WTC11 (cell line): Measurements from ENCODE around the gene DPPA5. TPM values are rescaled to one million over a fixed set of nuclear protein-coding genes. Genes with fewer than 3 reads are reported as not detected.
"Not testable (repeated sequence)": the region's sequence is repeated elsewhere in the genome, so short reads cannot be mapped to it uniquely, and the experiment has no call there.

Source experiments
- ATAC-seq: fragments of 200-7000 bp; cut with Tn5 transposase; 2 replicates; pipeline ENCODE4 v1.10.0; 2021; ENCODE audit warnings: mild to moderate bottlenecking, moderate library complexity
- CTCF ChIA-PET: fragments of 300-600 bp; sonication (Branson Sonifier 250); formaldehyde crosslinking; loops from one replicate; lab custom pipeline; 2021; ENCODE audit warnings: antibody characterized with exemption; lab: Charles Lee
- POLR2A ChIA-PET: fragments of 350-600 bp; sonication (Branson Sonifier 250); formaldehyde crosslinking; loops from one replicate; lab custom pipeline; 2021; ENCODE audit warnings: antibody characterized with exemption; lab: Charles Lee
- DNase-seq: peaks from one replicate; pipeline ENCODE4 v3.0.0; 2021; ENCODE audit warnings: low spot score
- H3K27ac Mint-ChIP-seq: 2 replicates; pipeline ENCODE4 v1.8.0; 2021; ENCODE audit warnings: mixed read lengths
- H3K27me3 Mint-ChIP-seq: 2 replicates; pipeline ENCODE4 v1.8.0; 2021; ENCODE audit warnings: low read depth, mild to moderate bottlenecking, moderate library complexity, mixed read lengths
- H3K36me3 Mint-ChIP-seq: 2 replicates; pipeline ENCODE4 v1.8.0; 2021; ENCODE audit warnings: mixed read lengths
- H3K4me1 Mint-ChIP-seq: 2 replicates; pipeline ENCODE4 v1.8.0; 2022; ENCODE audit warnings: mixed read lengths
- H3K4me3 Mint-ChIP-seq: 2 replicates; pipeline ENCODE4 v1.8.0; 2021; ENCODE audit warnings: mild to moderate bottlenecking, moderate library complexity, mixed read lengths
- H3K9me3 Mint-ChIP-seq: 2 replicates; pipeline ENCODE4 v1.8.0; 2021; ENCODE audit warnings: mixed read lengths
- ETV6 ChIP-seq: sonication (generic); formaldehyde crosslinking; IDR thresholded peaks from 2 replicates; pipeline ENCODE4 v1.8.1; 2022; ENCODE audit warnings: mild to moderate bottlenecking, missing genetic modification reagents
- GRHL2 ChIP-seq: fragments of 250-450 bp; sonication (Bioruptor Pico); IDR thresholded peaks from 2 replicates; pipeline ENCODE4 v1.8.0; 2022; ENCODE audit warnings: mild to moderate bottlenecking, moderate library complexity; ENCODE audit not compliant: insufficient replicate concordance, severe bottlenecking
- HMGA2 ChIP-seq: fragments of 250-450 bp; sonication (Bioruptor Pico); IDR thresholded peaks from 2 replicates; pipeline ENCODE4 v1.4.0; 2021; ENCODE audit warnings: mild to moderate bottlenecking, moderate library complexity
- RORB ChIP-seq: fragments of 250-450 bp; sonication (Bioruptor Pico); IDR thresholded peaks from 2 replicates; pipeline ENCODE4 v1.9.0; 2021; ENCODE audit warnings: mild to moderate bottlenecking
- SOX15 ChIP-seq: fragments of 250-450 bp; sonication (Bioruptor Pico); IDR thresholded peaks from 2 replicates; pipeline ENCODE4 v1.9.0; 2021; ENCODE audit warnings: mild to moderate bottlenecking
- TEAD1 ChIP-seq: sonication (generic); formaldehyde crosslinking; IDR thresholded peaks from 2 replicates; pipeline ENCODE4 v1.8.0; 2022; ENCODE audit warnings: mild to moderate bottlenecking, missing genetic modification reagents
- TP53 ChIP-seq: sonication (generic); formaldehyde crosslinking; IDR thresholded peaks from 2 replicates; pipeline ENCODE4 v1.8.1; 2023; ENCODE audit warnings: mild to moderate bottlenecking, missing genetic modification reagents
- ZNF121 ChIP-seq: sonication (generic); formaldehyde crosslinking; IDR thresholded peaks from 2 replicates; pipeline ENCODE4 v1.8.0; 2023; ENCODE audit warnings: missing genetic modification reagents
- ZNF416 ChIP-seq: fragments of 250-450 bp; sonication (Bioruptor Pico); IDR thresholded peaks from 2 replicates; pipeline ENCODE4 v1.9.0; 2021; ENCODE audit warnings: mild to moderate bottlenecking, inconsistent platforms
- total RNA-seq: library from RNA; stranded (reverse); gene quantifications from 3 replicates; pipeline ENCODE4 v1.2.3, GENCODE V29; 2021
- TF ChIP-seq, protein P1 (sequence below): sonication (generic); formaldehyde crosslinking; IDR thresholded peaks from 2 replicates; pipeline ENCODE4 v1.8.0; 2023; ENCODE audit warnings: missing genetic modification reagents, mild to moderate bottlenecking, borderline replicate concordance
- TF ChIP-seq, protein P2 (sequence below): sonication (generic); formaldehyde crosslinking; conservative IDR thresholded peaks from 2 replicates; pipeline ENCODE4 v1.8.1; 2023; ENCODE audit warnings: mild to moderate bottlenecking, low read depth, missing genetic modification reagents, moderate library complexity
- TF ChIP-seq, protein P3 (sequence below): sonication (generic); formaldehyde crosslinking; IDR thresholded peaks from 2 replicates; pipeline ENCODE4 v1.8.1; 2022; ENCODE audit warnings: low read depth, missing genetic modification reagents, borderline replicate concordance
- TF ChIP-seq, protein P4 (sequence below): fragments of 250-450 bp; sonication (Bioruptor Pico); IDR thresholded peaks from 2 replicates; pipeline ENCODE4 v1.9.0; 2021; ENCODE audit warnings: mild to moderate bottlenecking

The DPPA5 gene
- total RNA-seq, 1 experiment from 2014 or later = 6.7 TPM

DNA sequence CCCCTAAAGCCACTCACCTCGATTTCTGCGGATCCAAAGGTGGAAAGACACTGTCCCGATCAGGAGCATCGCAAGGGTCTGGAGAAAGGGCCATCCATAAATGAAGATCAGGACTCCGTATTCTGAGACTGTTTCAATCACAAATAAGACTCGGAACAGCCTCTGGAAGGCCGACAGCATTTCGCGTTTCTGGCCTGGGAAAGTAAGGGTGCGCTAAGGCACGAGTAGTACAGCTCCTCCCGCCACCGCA lies 44.6 kb downstream of the DPPA5 start:
- POLR2A ChIA-PET = interaction anchor here (0.8 to 1.3 kb wide), 2 partner anchors 80 to 152 kb away, joined by 3 to 9 read pairs; partner anchors contain the start of gene MTO1
- H3K27me3 Mint-ChIP-seq = peaks cover 36% of the 10 kb centered on the region
- peaks cover 13% of the 10 kb centered on the region for H3K36me3 Mint-ChIP-seq
- H3K9me3 Mint-ChIP-seq = peaks cover 6% of the 10 kb centered on the region
- peak overlapping the region; percentile 93 for H3K27ac Mint-ChIP-seq
- no peak for DNase-seq
- peaks cover 24% of the 10 kb centered on the region for H3K4me1 Mint-ChIP-seq
- peak overlapping the region; percentile 95 for H3K4me3 Mint-ChIP-seq
- TF ChIP-seq, protein P1, sequence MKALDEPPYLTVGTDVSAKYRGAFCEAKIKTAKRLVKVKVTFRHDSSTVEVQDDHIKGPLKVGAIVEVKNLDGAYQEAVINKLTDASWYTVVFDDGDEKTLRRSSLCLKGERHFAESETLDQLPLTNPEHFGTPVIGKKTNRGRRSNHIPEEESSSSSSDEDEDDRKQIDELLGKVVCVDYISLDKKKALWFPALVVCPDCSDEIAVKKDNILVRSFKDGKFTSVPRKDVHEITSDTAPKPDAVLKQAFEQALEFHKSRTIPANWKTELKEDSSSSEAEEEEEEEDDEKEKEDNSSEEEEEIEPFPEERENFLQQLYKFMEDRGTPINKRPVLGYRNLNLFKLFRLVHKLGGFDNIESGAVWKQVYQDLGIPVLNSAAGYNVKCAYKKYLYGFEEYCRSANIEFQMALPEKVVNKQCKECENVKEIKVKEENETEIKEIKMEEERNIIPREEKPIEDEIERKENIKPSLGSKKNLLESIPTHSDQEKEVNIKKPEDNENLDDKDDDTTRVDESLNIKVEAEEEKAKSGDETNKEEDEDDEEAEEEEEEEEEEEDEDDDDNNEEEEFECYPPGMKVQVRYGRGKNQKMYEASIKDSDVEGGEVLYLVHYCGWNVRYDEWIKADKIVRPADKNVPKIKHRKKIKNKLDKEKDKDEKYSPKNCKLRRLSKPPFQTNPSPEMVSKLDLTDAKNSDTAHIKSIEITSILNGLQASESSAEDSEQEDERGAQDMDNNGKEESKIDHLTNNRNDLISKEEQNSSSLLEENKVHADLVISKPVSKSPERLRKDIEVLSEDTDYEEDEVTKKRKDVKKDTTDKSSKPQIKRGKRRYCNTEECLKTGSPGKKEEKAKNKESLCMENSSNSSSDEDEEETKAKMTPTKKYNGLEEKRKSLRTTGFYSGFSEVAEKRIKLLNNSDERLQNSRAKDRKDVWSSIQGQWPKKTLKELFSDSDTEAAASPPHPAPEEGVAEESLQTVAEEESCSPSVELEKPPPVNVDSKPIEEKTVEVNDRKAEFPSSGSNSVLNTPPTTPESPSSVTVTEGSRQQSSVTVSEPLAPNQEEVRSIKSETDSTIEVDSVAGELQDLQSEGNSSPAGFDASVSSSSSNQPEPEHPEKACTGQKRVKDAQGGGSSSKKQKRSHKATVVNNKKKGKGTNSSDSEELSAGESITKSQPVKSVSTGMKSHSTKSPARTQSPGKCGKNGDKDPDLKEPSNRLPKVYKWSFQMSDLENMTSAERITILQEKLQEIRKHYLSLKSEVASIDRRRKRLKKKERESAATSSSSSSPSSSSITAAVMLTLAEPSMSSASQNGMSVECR (CRISPR knock-in tag) = no peak
- TF ChIP-seq TP53 (CRISPR knock-in tag) (peak; percentile 90; the same call in 1 of the 2 replicates), ETV6 (CRISPR knock-in tag) (no peak), ZNF416 (CRISPR knock-in tag) (no peak), ZNF121 (CRISPR knock-in tag) (0 out of 2 replicates have a peak, but pooled peaks have one; percentile 27), HMGA2 (no peak), SOX15 (CRISPR knock-in tag) (no peak), GRHL2 (CRISPR knock-in tag) (no peak)
- TF ChIP-seq, protein P2, sequence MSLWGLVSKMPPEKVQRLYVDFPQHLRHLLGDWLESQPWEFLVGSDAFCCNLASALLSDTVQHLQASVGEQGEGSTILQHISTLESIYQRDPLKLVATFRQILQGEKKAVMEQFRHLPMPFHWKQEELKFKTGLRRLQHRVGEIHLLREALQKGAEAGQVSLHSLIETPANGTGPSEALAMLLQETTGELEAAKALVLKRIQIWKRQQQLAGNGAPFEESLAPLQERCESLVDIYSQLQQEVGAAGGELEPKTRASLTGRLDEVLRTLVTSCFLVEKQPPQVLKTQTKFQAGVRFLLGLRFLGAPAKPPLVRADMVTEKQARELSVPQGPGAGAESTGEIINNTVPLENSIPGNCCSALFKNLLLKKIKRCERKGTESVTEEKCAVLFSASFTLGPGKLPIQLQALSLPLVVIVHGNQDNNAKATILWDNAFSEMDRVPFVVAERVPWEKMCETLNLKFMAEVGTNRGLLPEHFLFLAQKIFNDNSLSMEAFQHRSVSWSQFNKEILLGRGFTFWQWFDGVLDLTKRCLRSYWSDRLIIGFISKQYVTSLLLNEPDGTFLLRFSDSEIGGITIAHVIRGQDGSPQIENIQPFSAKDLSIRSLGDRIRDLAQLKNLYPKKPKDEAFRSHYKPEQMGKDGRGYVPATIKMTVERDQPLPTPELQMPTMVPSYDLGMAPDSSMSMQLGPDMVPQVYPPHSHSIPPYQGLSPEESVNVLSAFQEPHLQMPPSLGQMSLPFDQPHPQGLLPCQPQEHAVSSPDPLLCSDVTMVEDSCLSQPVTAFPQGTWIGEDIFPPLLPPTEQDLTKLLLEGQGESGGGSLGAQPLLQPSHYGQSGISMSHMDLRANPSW (CRISPR knock-in tag) = no peak
- TF ChIP-seq, protein P3, sequence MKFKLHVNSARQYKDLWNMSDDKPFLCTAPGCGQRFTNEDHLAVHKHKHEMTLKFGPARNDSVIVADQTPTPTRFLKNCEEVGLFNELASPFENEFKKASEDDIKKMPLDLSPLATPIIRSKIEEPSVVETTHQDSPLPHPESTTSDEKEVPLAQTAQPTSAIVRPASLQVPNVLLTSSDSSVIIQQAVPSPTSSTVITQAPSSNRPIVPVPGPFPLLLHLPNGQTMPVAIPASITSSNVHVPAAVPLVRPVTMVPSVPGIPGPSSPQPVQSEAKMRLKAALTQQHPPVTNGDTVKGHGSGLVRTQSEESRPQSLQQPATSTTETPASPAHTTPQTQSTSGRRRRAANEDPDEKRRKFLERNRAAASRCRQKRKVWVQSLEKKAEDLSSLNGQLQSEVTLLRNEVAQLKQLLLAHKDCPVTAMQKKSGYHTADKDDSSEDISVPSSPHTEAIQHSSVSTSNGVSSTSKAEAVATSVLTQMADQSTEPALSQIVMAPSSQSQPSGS (CRISPR knock-in tag) = no peak
- TF ChIP-seq, all 79 proteins: peak for 2
- no peak; the same call in 1 of the 2 replicates for ATAC-seq
- CTCF ChIA-PET = interaction anchor here (0.6 to 3.0 kb wide), 24 partner anchors 10 to 693 kb away, joined by 3 to 48 read pairs (median 4); partner anchors contain the start of genes MTO1 and SLC17A5

GRCh38 chr6:73308712-73309534 lies 45.2 kb downstream of the DPPA5 start:
- POLR2A ChIA-PET = interaction anchor here (0.8 to 1.3 kb wide), 2 partner anchors 80 to 152 kb away, joined by 3 to 9 read pairs; partner anchors contain the start of gene MTO1

GRCh38 chr6:73303773-73304172 lies 50.3 kb downstream of the DPPA5 start:
- H3K4me3 Mint-ChIP-seq, DNase-seq, H3K9me3 Mint-ChIP-seq, H3K36me3 Mint-ChIP-seq, H3K27me3 Mint-ChIP-seq, H3K27ac Mint-ChIP-seq, ATAC-seq, POLR2A ChIA-PET: not testable (repeated sequence)
- peaks cover 26% of the 10 kb centered on the region for H3K4me1 Mint-ChIP-seq
- CTCF ChIA-PET = interaction anchor here (0.6 kb wide), 1 partner anchor 26 kb away, joined by 5 read pairs; no protein-coding TSS in a partner anchor

More at GRCh38 chr6:73308712-73309534, 45.2 kb downstream of the DPPA5 start:
- DNase-seq (peak; percentile 50), ATAC-seq (peak; percentile 68)
- no peak for TF ChIP-seq HMGA2
- peak; percentile 26; the same call in 1 of the 2 replicates for TF ChIP-seq TEAD1 (CRISPR knock-in tag)
- peak; percentile 80 for TF ChIP-seq ZNF121 (CRISPR knock-in tag)
- TF ChIP-seq RORB (CRISPR knock-in tag) = no peak
- TF ChIP-seq, protein P4, sequence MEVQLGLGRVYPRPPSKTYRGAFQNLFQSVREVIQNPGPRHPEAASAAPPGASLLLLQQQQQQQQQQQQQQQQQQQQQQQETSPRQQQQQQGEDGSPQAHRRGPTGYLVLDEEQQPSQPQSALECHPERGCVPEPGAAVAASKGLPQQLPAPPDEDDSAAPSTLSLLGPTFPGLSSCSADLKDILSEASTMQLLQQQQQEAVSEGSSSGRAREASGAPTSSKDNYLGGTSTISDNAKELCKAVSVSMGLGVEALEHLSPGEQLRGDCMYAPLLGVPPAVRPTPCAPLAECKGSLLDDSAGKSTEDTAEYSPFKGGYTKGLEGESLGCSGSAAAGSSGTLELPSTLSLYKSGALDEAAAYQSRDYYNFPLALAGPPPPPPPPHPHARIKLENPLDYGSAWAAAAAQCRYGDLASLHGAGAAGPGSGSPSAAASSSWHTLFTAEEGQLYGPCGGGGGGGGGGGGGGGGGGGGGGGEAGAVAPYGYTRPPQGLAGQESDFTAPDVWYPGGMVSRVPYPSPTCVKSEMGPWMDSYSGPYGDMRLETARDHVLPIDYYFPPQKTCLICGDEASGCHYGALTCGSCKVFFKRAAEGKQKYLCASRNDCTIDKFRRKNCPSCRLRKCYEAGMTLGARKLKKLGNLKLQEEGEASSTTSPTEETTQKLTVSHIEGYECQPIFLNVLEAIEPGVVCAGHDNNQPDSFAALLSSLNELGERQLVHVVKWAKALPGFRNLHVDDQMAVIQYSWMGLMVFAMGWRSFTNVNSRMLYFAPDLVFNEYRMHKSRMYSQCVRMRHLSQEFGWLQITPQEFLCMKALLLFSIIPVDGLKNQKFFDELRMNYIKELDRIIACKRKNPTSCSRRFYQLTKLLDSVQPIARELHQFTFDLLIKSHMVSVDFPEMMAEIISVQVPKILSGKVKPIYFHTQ (CRISPR knock-in tag) = no peak
- Mint-ChIP-seq H3K27ac (peak overlapping the region; percentile 93), H3K36me3 (peaks cover 11% of the 10 kb centered on the region), H3K4me1 (peaks cover 24% of the 10 kb centered on the region), H3K4me3 (peak overlapping the region; percentile 95), H3K9me3 (peaks cover 6% of the 10 kb centered on the region), H3K27me3 (peaks cover 33% of the 10 kb centered on the region)
- CTCF ChIA-PET = interaction anchor here (0.6 to 3.0 kb wide), 24 partner anchors 9 to 693 kb away, joined by 3 to 48 read pairs (median 4); partner anchors contain the start of genes MTO1 and SLC17A5
